ENCODE results near the gene MRPL57. TPM values are rescaled to one million over a fixed set of nuclear protein-coding genes. Genes with fewer than 3 reads are reported as not detected.
"Not testable (repeated sequence)": the region's sequence is repeated elsewhere in the genome, so short reads cannot be mapped to it uniquely, and the experiment has no call there.

Gene MRPL57
- total RNA-seq, 1 donor = 9.8 TPM

DNA sequence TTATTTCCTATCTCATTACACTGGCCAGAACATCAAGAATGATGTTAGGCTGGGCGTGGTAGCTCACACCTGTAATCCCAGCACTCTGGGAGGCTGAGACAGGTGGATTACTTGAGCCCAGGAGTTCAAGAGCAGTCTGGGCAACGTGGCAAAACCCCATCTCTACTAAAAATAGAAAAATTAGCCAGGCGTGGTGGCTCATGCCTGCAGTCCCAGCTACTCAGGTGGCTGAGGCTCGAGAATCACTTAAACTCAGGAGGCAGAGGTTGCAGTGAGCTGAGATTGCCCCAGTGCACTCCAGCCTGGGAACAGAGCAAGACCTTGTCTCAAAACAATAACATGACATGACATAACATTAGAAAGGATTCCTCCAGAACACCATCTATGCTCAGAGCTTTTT lies 10.9 kb upstream of the MRPL57 start:
- not testable (repeated sequence) for H3K4me3 ChIP-seq (ENCODE audit: low read length); H3K9me3 ChIP-seq (ENCODE audit: low read depth, low read length); H3K4me1 ChIP-seq (ENCODE audit: insufficient read depth, low read length); H3K27me3 ChIP-seq (ENCODE audit: insufficient read depth, low read length)

- Histone ChIP-seq H3K4me3 (ENCODE audit: low read length) (no peak overlapping the region), H3K9me3 (ENCODE audit: low read depth, low read length) (no peaks in the 10 kb centered on the region), H3K4me1 (ENCODE audit: insufficient read depth, low read length) (peaks cover 6% of the 10 kb centered on the region), H3K27me3 (ENCODE audit: insufficient read depth, low read length) (no peaks in the 10 kb centered on the region)
Observed at GRCh38 chr13:21171420-21171819, 5.0 kb upstream of the MRPL57 start.

- not testable (repeated sequence) for H3K27me3 ChIP-seq (ENCODE audit: insufficient read depth, low read length); H3K4me3 ChIP-seq (ENCODE audit: low read length); H3K9me3 ChIP-seq (ENCODE audit: low read depth, low read length)
- H3K4me1 ChIP-seq (ENCODE audit: insufficient read depth, low read length) = peaks cover 18% of the 10 kb centered on the region
Observed at GRCh38 chr13:21173767-21174166, 2.7 kb upstream of the MRPL57 start.

- no peaks in the 10 kb centered on the region for H3K27me3 ChIP-seq (ENCODE audit: insufficient read depth, low read length)
- no peaks in the 10 kb centered on the region for H3K9me3 ChIP-seq (ENCODE audit: low read depth, low read length)
- H3K4me1 ChIP-seq (ENCODE audit: insufficient read depth, low read length) = peaks cover 18% of the 10 kb centered on the region
- H3K4me3 ChIP-seq (ENCODE audit: low read length) = peak overlapping the region; percentile 92
Observed at GRCh38 chr13:21175656-21176214, 723 bp upstream of the MRPL57 start.

DNA sequence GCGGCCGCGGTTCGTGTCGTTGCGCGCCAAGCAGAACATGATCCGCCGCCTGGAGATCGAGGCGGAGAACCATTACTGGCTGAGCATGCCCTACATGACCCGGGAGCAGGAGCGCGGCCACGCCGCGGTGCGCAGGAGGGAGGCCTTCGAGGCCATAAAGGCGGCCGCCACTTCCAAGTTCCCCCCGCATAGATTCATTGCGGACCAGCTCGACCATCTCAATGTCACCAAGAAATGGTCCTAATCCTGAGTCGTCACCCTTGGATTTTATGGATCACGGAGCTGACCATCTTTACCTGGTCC lies 475 bp downstream of the MRPL57 start:
- Histone ChIP-seq H3K4me1 (ENCODE audit: insufficient read depth, low read length) (peaks cover 18% of the 10 kb centered on the region), H3K9me3 (ENCODE audit: low read depth, low read length) (no peaks in the 10 kb centered on the region), H3K27me3 (ENCODE audit: insufficient read depth, low read length) (no peaks in the 10 kb centered on the region), H3K4me3 (ENCODE audit: low read length) (peak overlapping the region; percentile 92)

GRCh38 chr13:21181671-21182070 lies 5.2 kb downstream of the MRPL57 start:
- Histone ChIP-seq H3K4me1 (ENCODE audit: insufficient read depth, low read length) (peaks cover 13% of the 10 kb centered on the region), H3K9me3 (ENCODE audit: low read depth, low read length) (no peaks in the 10 kb centered on the region), H3K27me3 (ENCODE audit: insufficient read depth, low read length) (no peaks in the 10 kb centered on the region), H3K4me3 (ENCODE audit: low read length) (no peak overlapping the region)

DNA sequence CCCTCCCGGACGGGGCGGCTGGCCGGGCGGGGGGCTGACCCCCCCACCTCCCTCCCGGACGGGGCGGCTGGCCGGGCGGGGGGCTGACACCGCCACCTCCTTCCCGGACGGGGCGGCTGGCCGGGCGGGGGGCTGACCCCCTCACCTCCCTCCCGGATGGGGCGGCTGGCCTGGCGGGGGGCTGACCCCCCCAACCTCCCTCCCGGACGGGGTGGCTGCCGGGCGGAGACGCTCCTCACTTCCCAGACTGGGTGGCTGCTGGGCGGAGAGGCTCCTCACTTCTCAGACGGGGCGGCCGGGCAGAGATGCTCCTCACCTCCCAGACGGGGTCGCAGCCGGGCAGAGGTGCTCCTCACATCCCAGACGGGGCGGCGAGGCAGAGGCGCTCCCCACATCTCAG lies 10.0 kb downstream of the MRPL57 start:
- H3K9me3 ChIP-seq (ENCODE audit: low read depth, low read length); H3K4me1 ChIP-seq (ENCODE audit: insufficient read depth, low read length); H3K27me3 ChIP-seq (ENCODE audit: insufficient read depth, low read length): not testable (repeated sequence)

GRCh38 chr13:21194756-21195155 lies 18.3 kb downstream of the MRPL57 start:
- H3K9me3 ChIP-seq (ENCODE audit: low read depth, low read length); H3K27me3 ChIP-seq (ENCODE audit: insufficient read depth, low read length); H3K4me3 ChIP-seq (ENCODE audit: low read length); H3K4me1 ChIP-seq (ENCODE audit: insufficient read depth, low read length): not testable (repeated sequence)

More for the DNA sequence above, 10.0 kb downstream of the MRPL57 start:
- H3K4me3 ChIP-seq (ENCODE audit: low read length) = not testable (repeated sequence)

- H3K27me3 ChIP-seq (ENCODE audit: insufficient read depth, low read length); H3K9me3 ChIP-seq (ENCODE audit: low read depth, low read length); H3K4me3 ChIP-seq (ENCODE audit: low read length); H3K4me1 ChIP-seq (ENCODE audit: insufficient read depth, low read length): not testable (repeated sequence)
Observed at GRCh38 chr13:21197606-21198225, 21.3 kb downstream of the MRPL57 start.

GRCh38 chr13:21198391-21198790 lies 21.9 kb downstream of the MRPL57 start:
- not testable (repeated sequence) for H3K9me3 ChIP-seq (ENCODE audit: low read depth, low read length); H3K4me1 ChIP-seq (ENCODE audit: insufficient read depth, low read length); H3K4me3 ChIP-seq (ENCODE audit: low read length); H3K27me3 ChIP-seq (ENCODE audit: insufficient read depth, low read length)

DNA sequence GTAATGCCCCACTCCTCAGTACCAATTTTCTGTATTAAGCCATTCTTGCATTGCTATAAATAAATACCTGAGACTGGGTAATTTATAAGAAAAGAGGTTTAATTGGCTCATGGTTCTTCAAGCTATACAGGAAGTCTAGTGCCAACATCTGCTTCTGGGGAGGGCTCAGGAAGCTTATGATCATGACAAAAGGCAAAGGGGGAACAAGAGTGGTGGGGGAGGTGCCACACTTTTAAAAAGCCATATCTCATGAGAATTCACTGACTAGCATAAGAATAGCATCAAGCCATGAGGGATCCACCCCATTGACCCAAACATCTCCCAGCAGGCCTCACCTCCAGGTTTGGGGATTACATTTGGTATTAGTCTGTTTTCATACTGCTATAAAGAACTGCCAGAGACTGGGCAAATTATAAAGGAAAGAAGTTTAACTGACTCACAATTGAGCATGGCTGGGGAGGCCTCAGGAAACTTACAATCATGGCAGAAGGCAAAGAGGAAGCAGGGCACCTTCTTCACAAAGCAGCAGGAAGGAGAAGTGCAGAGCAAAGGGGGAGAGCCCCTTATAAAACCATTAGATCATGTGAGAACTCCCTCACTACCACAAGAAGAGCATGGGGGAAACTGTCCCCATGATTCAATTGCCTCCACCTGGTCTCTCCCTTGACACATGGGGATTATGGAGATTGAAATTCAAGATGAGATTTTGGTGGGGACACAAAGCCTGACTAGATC lies 25.2 kb downstream of the MRPL57 start:
- not testable (repeated sequence) for H3K27me3 ChIP-seq (ENCODE audit: insufficient read depth, low read length); H3K9me3 ChIP-seq (ENCODE audit: low read depth, low read length); H3K4me1 ChIP-seq (ENCODE audit: insufficient read depth, low read length); H3K4me3 ChIP-seq (ENCODE audit: low read length)

- H3K4me3 ChIP-seq (ENCODE audit: low read length) = no peak overlapping the region
- H3K4me1 ChIP-seq (ENCODE audit: insufficient read depth, low read length) = no peaks in the 10 kb centered on the region
- no peaks in the 10 kb centered on the region for H3K27me3 ChIP-seq (ENCODE audit: insufficient read depth, low read length)
- no peaks in the 10 kb centered on the region for H3K9me3 ChIP-seq (ENCODE audit: low read depth, low read length)
Observed at GRCh38 chr13:21202767-21203531, 26.5 kb downstream of the MRPL57 start.

GRCh38 chr13:21208652-21209154 lies 32.2 kb downstream of the MRPL57 start:
- no peaks in the 10 kb centered on the region for H3K4me1 ChIP-seq (ENCODE audit: insufficient read depth, low read length)
- H3K27me3 ChIP-seq (ENCODE audit: insufficient read depth, low read length) = no peaks in the 10 kb centered on the region
- no peak overlapping the region for H3K4me3 ChIP-seq (ENCODE audit: low read length)
- no peaks in the 10 kb centered on the region for H3K9me3 ChIP-seq (ENCODE audit: low read depth, low read length)

GRCh38 chr13:21212138-21212775 lies 35.8 kb downstream of the MRPL57 start:
- H3K4me1 ChIP-seq (ENCODE audit: insufficient read depth, low read length) = no peaks in the 10 kb centered on the region
- H3K4me3 ChIP-seq (ENCODE audit: low read length) = no peak overlapping the region
- no peaks in the 10 kb centered on the region for H3K27me3 ChIP-seq (ENCODE audit: insufficient read depth, low read length)
- H3K9me3 ChIP-seq (ENCODE audit: low read depth, low read length) = no peaks in the 10 kb centered on the region

DNA sequence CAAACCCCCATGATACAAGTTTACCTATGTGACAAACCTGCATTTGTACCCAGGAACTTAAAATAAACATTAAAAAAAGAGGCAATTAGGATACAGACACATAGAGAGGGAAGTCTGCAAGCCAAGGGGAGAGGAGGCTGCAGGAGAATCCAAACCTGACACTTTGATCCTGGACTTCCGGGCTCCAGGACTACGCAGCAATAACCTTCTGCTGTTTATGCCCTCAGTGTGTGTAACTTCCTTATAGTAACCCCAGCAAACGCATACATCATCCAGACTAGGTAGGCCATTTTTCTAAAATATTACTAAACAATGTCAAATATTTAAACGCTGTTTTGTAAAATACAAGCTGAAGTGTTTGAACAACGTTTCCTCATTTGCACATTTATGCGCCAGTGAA lies 39.0 kb downstream of the MRPL57 start:
- not testable (repeated sequence) for H3K4me3 ChIP-seq (ENCODE audit: low read length)
- H3K4me1 ChIP-seq (ENCODE audit: insufficient read depth, low read length) = peaks cover 10% of the 10 kb centered on the region

More for the DNA sequence above, 39.0 kb downstream of the MRPL57 start:
- not testable (repeated sequence) for H3K9me3 ChIP-seq (ENCODE audit: low read depth, low read length); H3K27me3 ChIP-seq (ENCODE audit: insufficient read depth, low read length)
